HepG2 (cell line): ENCODE measurements around the gene SDC4. TPM values are rescaled to one million over a fixed set of nuclear protein-coding genes. Genes with fewer than 3 reads are reported as not detected.

Experiments
- AGO1 ChIP-seq: fragments of 200-400 bp; formaldehyde crosslinking; IDR thresholded peaks from 2 replicates; pipeline ENCODE4 v1.6.1; 2017; ENCODE audit warnings: mild to moderate bottlenecking, low read depth, low read length, moderate library complexity; ENCODE audit not compliant: poor library complexity, severe bottlenecking
- ATF7-NPFF ChIP-seq: sonication (generic); formaldehyde crosslinking; IDR thresholded peaks from 2 replicates; pipeline ENCODE4 v1.8.1; 2023; ENCODE audit warnings: mild to moderate bottlenecking, low read depth, missing genetic modification reagents, moderate library complexity
- CERS6 ChIP-seq: sonication (generic); formaldehyde crosslinking; IDR thresholded peaks from 2 replicates; pipeline ENCODE4 v1.5.0; 2020; ENCODE audit warnings: missing genetic modification reagents
- CHD4 ChIP-seq: fragments of 200-600 bp; sonication (generic); IDR thresholded peaks from 2 replicates; pipeline ENCODE4 v1.7.0; 2017; ENCODE audit warnings: mild to moderate bottlenecking, low read length, borderline replicate concordance
- E2F2 ChIP-seq: sonication (generic); formaldehyde crosslinking; IDR thresholded peaks from 2 replicates; pipeline ENCODE4 v1.4.0; 2020; ENCODE audit warnings: missing genetic modification reagents, borderline replicate concordance
- GLMP ChIP-seq: sonication (generic); formaldehyde crosslinking; IDR thresholded peaks from 2 replicates; pipeline ENCODE4 v1.9.0; 2021; ENCODE audit warnings: missing genetic modification reagents, mild to moderate bottlenecking, borderline replicate concordance
- HOXA3 ChIP-seq: sonication (generic); formaldehyde crosslinking; IDR thresholded peaks from 2 replicates; pipeline ENCODE4 v1.5.0; 2020; ENCODE audit warnings: missing genetic modification reagents
- NR2F2 ChIP-seq: IDR thresholded peaks from 2 replicates; pipeline ENCODE4 v1.6.1; 2012; ENCODE audit warnings: low read depth, inconsistent platforms, borderline replicate concordance
- SKI ChIP-seq: fragments of 450-650 bp; IDR thresholded peaks from one replicate; pipeline ENCODE4 v1.6.1; 2018; ENCODE audit warnings: mild to moderate bottlenecking; ENCODE audit not compliant: partially characterized antibody
- SMAD9 ChIP-seq: sonication (generic); formaldehyde crosslinking; IDR thresholded peaks from 2 replicates; pipeline ENCODE4 v1.5.1; 2020; ENCODE audit warnings: mild to moderate bottlenecking, missing genetic modification reagents
- ZBTB49 ChIP-seq: sonication (generic); formaldehyde crosslinking; IDR thresholded peaks from 2 replicates; pipeline ENCODE4 v1.4.0; 2020; ENCODE audit warnings: missing genetic modification reagents, borderline replicate concordance
- ZFP90 ChIP-seq: sonication (generic); formaldehyde crosslinking; IDR thresholded peaks from 2 replicates; pipeline ENCODE4 v1.8.0; 2022; ENCODE audit warnings: missing genetic modification reagents, mild to moderate bottlenecking, inconsistent platforms, borderline replicate concordance
- ZNF20 ChIP-seq: sonication (generic); formaldehyde crosslinking; IDR thresholded peaks from 2 replicates; pipeline ENCODE4 v1.4.0; 2020; ENCODE audit warnings: mild to moderate bottlenecking, moderate library complexity, missing genetic modification reagents
- ZNF782 ChIP-seq: sonication (generic); formaldehyde crosslinking; IDR thresholded peaks from 2 replicates; pipeline ENCODE4 v1.4.0; 2020; ENCODE audit warnings: missing genetic modification reagents, mild to moderate bottlenecking, borderline replicate concordance
- polyA plus RNA-seq, 8 experiments: library from polyadenylated mRNA; depleted of rRNA in 3 of 8; stranded (reverse) in 7 of 8; unstranded in 1 of 8; fragments of >200 nt; fragmentation: Illumina TruSeq in 4 of 8; extraction: Trizol in 4 of 8; gene quantifications; 2 replicates each; pipeline versions ENCODE4 v1.2.1 to v1.2.3, GENCODE V29; 2011 to 2016; ENCODE audit warnings: low read depth in 4 of 8, missing spikeins in 1 of 8, mixed read lengths in 1 of 8; ENCODE audit not compliant: insufficient read depth in 1 of 8
- total RNA-seq, 5 experiments: library from RNA; depleted of rRNA; stranded (reverse); fragments of >200 nt; fragmentation: Illumina TruSeq; extraction: Trizol; gene quantifications; 2 replicates each; pipeline ENCODE4 v1.2.3, GENCODE V29; 2016; ENCODE audit warnings: low read depth in 1 of 5
- TF ChIP-seq, protein P1 (sequence below), 2 experiments: sonication (generic) in 1 of 2; formaldehyde crosslinking in 1 of 2; IDR thresholded peaks; 2 replicates each; pipeline versions ENCODE4 v1.5.1 to v1.6.1; 2011 to 2020; ENCODE audit warnings: borderline replicate concordance in 1 of 2, low read depth in 1 of 2, low read length in 1 of 2, mild to moderate bottlenecking in 1 of 2, missing genetic modification reagents in 1 of 2, moderate library complexity in 1 of 2
- TF ChIP-seq, protein P2 (sequence below): sonication (generic); formaldehyde crosslinking; IDR thresholded peaks from 2 replicates; pipeline ENCODE4 v1.8.0; 2022; ENCODE audit warnings: missing genetic modification reagents, mild to moderate bottlenecking, inconsistent platforms, borderline replicate concordance

The SDC4 gene
- total and polyA plus RNA-seq, 2 of the 13 experiments (the other 11 are each of a cell fraction or from before 2014, with no cell fraction given): 49.0 to 65.1 TPM

- TF ChIP-seq SMAD9 (0 out of 2 replicates have a peak, but pooled peaks have one; percentile 15), SKI (peak; percentile 51), CHD4 (no peak), AGO1 (peak; percentile 53), ATF7-NPFF (peak; percentile 58; the same call in 1 of the 2 replicates), GLMP (0 out of 2 replicates have a peak, but pooled peaks have one; percentile 60), ZFP90 (peak; percentile 85; the same call in 1 of the 2 replicates), ZNF782 (CRISPR knock-in tag) (0 out of 2 replicates have a peak, but pooled peaks have one; percentile 58), CERS6 (CRISPR knock-in tag) (no peak), NR2F2 (no peak), ZNF20 (CRISPR knock-in tag) (no peak), E2F2 (CRISPR knock-in tag) (peak; percentile 79; the same call in 1 of the 2 replicates), HOXA3 (CRISPR knock-in tag) (peak; percentile 70; the same call in 1 of the 2 replicates), ZBTB49 (0 out of 2 replicates have a peak, but pooled peaks have one; percentile 31)
- TF ChIP-seq, protein P1, sequence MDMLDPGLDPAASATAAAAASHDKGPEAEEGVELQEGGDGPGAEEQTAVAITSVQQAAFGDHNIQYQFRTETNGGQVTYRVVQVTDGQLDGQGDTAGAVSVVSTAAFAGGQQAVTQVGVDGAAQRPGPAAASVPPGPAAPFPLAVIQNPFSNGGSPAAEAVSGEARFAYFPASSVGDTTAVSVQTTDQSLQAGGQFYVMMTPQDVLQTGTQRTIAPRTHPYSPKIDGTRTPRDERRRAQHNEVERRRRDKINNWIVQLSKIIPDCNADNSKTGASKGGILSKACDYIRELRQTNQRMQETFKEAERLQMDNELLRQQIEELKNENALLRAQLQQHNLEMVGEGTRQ (IDR thresholded peaks at IDR 0.05; ENCODE audit: low read depth, low read length): no peak
- TF ChIP-seq, protein P1 (CRISPR knock-in tag; IDR thresholded peaks at IDR 0.05; ENCODE audit: borderline replicate concordance): no peak
- TF ChIP-seq, protein P2, sequence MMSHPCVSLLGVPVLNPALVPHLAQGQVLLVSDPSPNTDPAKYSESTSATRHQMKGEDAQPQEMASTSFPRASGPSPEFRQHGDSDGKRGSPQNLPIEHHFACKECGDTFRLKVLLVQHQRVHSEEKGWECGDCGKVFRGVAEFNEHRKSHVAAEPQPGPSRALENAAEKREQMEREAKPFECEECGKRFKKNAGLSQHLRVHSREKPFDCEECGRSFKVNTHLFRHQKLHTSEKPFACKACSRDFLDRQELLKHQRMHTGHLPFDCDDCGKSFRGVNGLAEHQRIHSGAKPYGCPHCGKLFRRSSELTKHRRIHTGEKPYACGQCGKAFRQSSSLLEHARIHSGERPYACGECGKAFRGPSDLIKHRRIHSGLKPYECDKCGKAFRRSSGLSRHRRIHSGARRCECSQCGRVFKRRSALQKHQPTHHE (CRISPR knock-in tag): peak; percentile 33; the same call in 1 of the 2 replicates
Observed at GRCh38 chr20:45347936-45348778, at the start of gene SDC4 (continued).
